Fibroblast of lung (primary cell): ENCODE results near the gene CNTF. TPM values are rescaled to one million over a fixed set of nuclear protein-coding genes. Genes with fewer than 3 reads are reported as not detected.

ENCODE experiments used
- DNase-seq, 2 donors: peaks; one replicate each; pipeline versions ENCODE4 v3.0.0 to v3.0.0-alpha.2; 2010; ENCODE audit warnings: low read depth in 2 of 2
- H2AFZ ChIP-seq: 2 replicates; pipeline ENCODE4 v1.5.1; 2012; ENCODE audit warnings: low read length, control low read depth, inconsistent platforms
- H3K27ac ChIP-seq: 2 replicates; pipeline ENCODE4 v1.5.1; 2011; ENCODE audit warnings: low read length, control low read depth; ENCODE audit not compliant: insufficient read depth
- H3K27me3 ChIP-seq: 2 replicates; pipeline ENCODE4 v1.5.1; 2011; ENCODE audit warnings: mild to moderate bottlenecking, low read length; ENCODE audit not compliant: control insufficient read depth, insufficient read depth
- H3K36me3 ChIP-seq: 2 replicates; pipeline ENCODE4 v1.5.1; 2011; ENCODE audit warnings: low read length; ENCODE audit not compliant: control insufficient read depth, insufficient read depth
- H3K4me1 ChIP-seq: 2 replicates; pipeline ENCODE4 v1.5.1; 2011; ENCODE audit warnings: low read length; ENCODE audit not compliant: control insufficient read depth, insufficient read depth; ENCODE audit errors: extremely low read depth
- H3K4me2 ChIP-seq: 2 replicates; pipeline ENCODE4 v1.5.1; 2011; ENCODE audit warnings: low read length, control low read depth; ENCODE audit not compliant: insufficient read depth; ENCODE audit errors: extremely low read depth
- H3K4me3 ChIP-seq, 4 experiments: fragments of 200-600 bp in 1 of 4; sonication (generic) in 1 of 4; replicated peaks in 1 of 4; 2 replicates each; pipeline ENCODE4 v1.5.1; 2011 to 2016; ENCODE audit warnings: low read length in 4 of 4, low read depth in 3 of 4, mild to moderate bottlenecking in 3 of 4, control low read depth in 2 of 4, inconsistent platforms in 1 of 4, mixed read lengths in 1 of 4; ENCODE audit not compliant: insufficient read depth in 1 of 4; ENCODE audit errors: control extremely low read depth in 1 of 4
- H3K79me2 ChIP-seq: 2 replicates; pipeline ENCODE4 v1.5.1; 2012; ENCODE audit warnings: mild to moderate bottlenecking, low read length, inconsistent platforms; ENCODE audit not compliant: control insufficient read depth, insufficient read depth
- H3K9ac ChIP-seq: 2 replicates; pipeline ENCODE4 v1.5.1; 2011; ENCODE audit warnings: mild to moderate bottlenecking, low read length, control low read depth; ENCODE audit not compliant: insufficient read depth
- H3K9me3 ChIP-seq: 2 replicates; pipeline ENCODE4 v1.5.1; 2012; ENCODE audit warnings: low read depth, low read length; ENCODE audit not compliant: control insufficient read depth, insufficient read depth
- H4K20me1 ChIP-seq: 2 replicates; pipeline ENCODE4 v1.5.1; 2011; ENCODE audit warnings: low read length; ENCODE audit not compliant: control insufficient read depth, insufficient read depth; ENCODE audit errors: extremely low read depth
- CTCF ChIP-seq, 2 donors: IDR thresholded peaks in 1 of 2; conservative IDR thresholded peaks in 1 of 2; 1 replicate in 1 of 2; 2 replicates in 1 of 2; pipeline ENCODE4 v1.5.1; 2011 to 2012; ENCODE audit warnings: low read length in 2 of 2, control low read depth in 1 of 2, inconsistent platforms in 1 of 2, low read depth in 1 of 2, mild to moderate bottlenecking in 1 of 2
- EZH2 ChIP-seq: IDR thresholded peaks from 2 replicates; pipeline ENCODE4 v1.5.1; 2012; ENCODE audit warnings: low read length, control low read depth, mild to moderate bottlenecking; ENCODE audit errors: missing control alignments
- polyA plus RNA-seq, 2 donors: library from polyadenylated mRNA; depleted of rRNA in 1 of 2; stranded (reverse) in 1 of 2; unstranded in 1 of 2; fragments of >200 nt; gene quantifications; 2 replicates each; pipeline ENCODE4 v1.2.1, GENCODE V29; 2011 to 2012; ENCODE audit warnings: missing spikeins in 1 of 2
- total RNA-seq: library from RNA; depleted of rRNA; stranded (reverse); fragments of >200 nt; gene quantifications from 2 replicates; pipeline ENCODE4 v1.2.1, GENCODE V29; 2014

Gene CNTF
- total and polyA plus RNA-seq, 2 donors (not counting 1 experiment from before 2014, with no cell fraction given): 0.73 to 1.2 TPM

- TF ChIP-seq EZH2: no peak
- TF ChIP-seq CTCF (conservative IDR thresholded peaks at IDR 0.05 in 1 of 2, IDR thresholded peaks at IDR 0.05 in 1 of 2; ENCODE audit: low read depth in 1 of 2, low read length in 2 of 2): no peak
- Histone ChIP-seq H3K9ac (peak overlapping the region; percentile 98), H3K27ac (peak overlapping the region; percentile 97), H3K9me3 (no peaks in the 10 kb centered on the region), H4K20me1 (no peaks in the 10 kb centered on the region), H2AFZ (peak overlapping the region; percentile 28), H3K4me3 (peak overlapping the region; percentile 54 to 93 (median 84)), H3K4me2 (peak overlapping the region; percentile 64), H3K4me1 (peaks cover 29% of the 10 kb centered on the region), H3K27me3 (no peaks in the 10 kb centered on the region), H3K79me2 (peaks cover 37% of the 10 kb centered on the region), H3K36me3 (no peaks in the 10 kb centered on the region)
- peak; percentile 74 to 97 for DNase-seq
Observed at GRCh38 chr11:58577555-58578135, 44.8 kb upstream of the CNTF start.

- H2AFZ ChIP-seq: peak overlapping the region; percentile 28
- peaks cover 28% of the 10 kb centered on the region for H3K4me1 ChIP-seq
- DNase-seq: peak; percentile 98 to 99
- peaks cover 42% of the 10 kb centered on the region for H3K79me2 ChIP-seq
- peak overlapping the region; percentile 75 for H3K4me2 ChIP-seq
- no peaks in the 10 kb centered on the region for H3K9me3 ChIP-seq
- TF ChIP-seq CTCF (conservative IDR thresholded peaks at IDR 0.05 in 1 of 2, IDR thresholded peaks at IDR 0.05 in 1 of 2; ENCODE audit: low read depth in 1 of 2, low read length in 2 of 2): no peak
- no peak for TF ChIP-seq EZH2
- H4K20me1 ChIP-seq: no peaks in the 10 kb centered on the region
- no peaks in the 10 kb centered on the region for H3K27me3 ChIP-seq
- H3K4me3 ChIP-seq: peak overlapping the region; percentile 54 to 93 (median 84)
- peak overlapping the region; percentile 97 for H3K27ac ChIP-seq
- H3K36me3 ChIP-seq: no peaks in the 10 kb centered on the region
- peak overlapping the region; percentile 98 for H3K9ac ChIP-seq
Observed at GRCh38 chr11:58578136-58578634, 44.3 kb upstream of the CNTF start.

GRCh38 chr11:58578635-58579191, 43.8 kb upstream of the CNTF start, which contains the start of gene ZFP91:
Gene ZFP91 (plus strand): TSS chr11:58579063. CDS start chr11:58579282, 219 bp downstream.
- H3K9me3 ChIP-seq: no peaks in the 10 kb centered on the region
- peak within 1 kb of the TSS; percentile 89 to 93 (median 91) for H3K4me3 ChIP-seq
- H3K79me2 ChIP-seq: peaks cover 47% of the 10 kb centered on the region
- peak; percentile 97 to 98 for DNase-seq
- H3K9ac ChIP-seq: peak within 1 kb of the TSS; percentile 98
- TF ChIP-seq EZH2 (no peak), CTCF (conservative IDR thresholded peaks at IDR 0.05 in 1 of 2, IDR thresholded peaks at IDR 0.05 in 1 of 2; ENCODE audit: low read depth in 1 of 2, low read length in 2 of 2) (no peak)
- no peaks in the 10 kb centered on the region for H3K36me3 ChIP-seq
- H4K20me1 ChIP-seq: no peaks in the 10 kb centered on the region
- H3K4me1 ChIP-seq: peaks cover 25% of the 10 kb centered on the region
- peak within 1 kb of the TSS; percentile 93 for H3K4me2 ChIP-seq
- no peaks in the 10 kb centered on the region for H3K27me3 ChIP-seq
- peak within 1 kb of the TSS; percentile 70 for H2AFZ ChIP-seq
- peak within 1 kb of the TSS; percentile 97 for H3K27ac ChIP-seq
